Measurements from ENCODE around the gene COG5.

COG5 gene

GRCh38 chr7:107579885-107580715 lies 16.4 kb upstream of the COG5 start, which contains the start of gene BCAP29 (continued):
- TF ChIP-seq, protein P1, sequence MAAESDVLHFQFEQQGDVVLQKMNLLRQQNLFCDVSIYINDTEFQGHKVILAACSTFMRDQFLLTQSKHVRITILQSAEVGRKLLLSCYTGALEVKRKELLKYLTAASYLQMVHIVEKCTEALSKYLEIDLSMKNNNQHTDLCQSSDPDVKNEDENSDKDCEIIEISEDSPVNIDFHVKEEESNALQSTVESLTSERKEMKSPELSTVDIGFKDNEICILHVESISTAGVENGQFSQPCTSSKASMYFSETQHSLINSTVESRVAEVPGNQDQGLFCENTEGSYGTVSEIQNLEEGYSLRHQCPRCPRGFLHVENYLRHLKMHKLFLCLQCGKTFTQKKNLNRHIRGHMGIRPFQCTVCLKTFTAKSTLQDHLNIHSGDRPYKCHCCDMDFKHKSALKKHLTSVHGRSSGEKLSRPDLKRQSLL (tag by site-specific recombination; IDR thresholded peaks at IDR 0.05) = no peak
- no peak for TF ChIP-seq ZNF248 (tag by site-specific recombination; IDR thresholded peaks at IDR 0.05)
- peak; percentile 77 for TF ChIP-seq CTCF (tag by site-specific recombination; IDR thresholded peaks at IDR 0.05)
- no peak for TF ChIP-seq HIC1 (tag by site-specific recombination; IDR thresholded peaks at IDR 0.05)
- TF ChIP-seq ZNF174 (tag by site-specific recombination; IDR thresholded peaks at IDR 0.05) = no peak
- TF ChIP-seq ZNF202 (tag by site-specific recombination; IDR thresholded peaks at IDR 0.05; ENCODE audit: borderline replicate concordance) = no peak
- peak; percentile 20; the same call in 1 of the 2 replicates for TF ChIP-seq ZNF513 (tag by site-specific recombination; IDR thresholded peaks at IDR 0.05)
- TF ChIP-seq ZNF140 (tag by site-specific recombination; IDR thresholded peaks at IDR 0.05) = no peak
- TF ChIP-seq ZNF707 (tag by site-specific recombination; IDR thresholded peaks at IDR 0.05) = no peak
- TF ChIP-seq ZNF362 (tag by site-specific recombination; IDR thresholded peaks at IDR 0.05) = no peak; the same call in 1 of the 2 replicates
- TF ChIP-seq ZNF510 (tag by site-specific recombination; IDR thresholded peaks at IDR 0.05; ENCODE audit: insufficient replicate concordance) = no peak
- TF ChIP-seq KLF1 (tag by site-specific recombination; IDR thresholded peaks at IDR 0.05) = peak; percentile 63
- TF ChIP-seq ZNF350 (tag by site-specific recombination; IDR thresholded peaks at IDR 0.05) = no peak
- no peak for TF ChIP-seq HOXA7 (CRISPR knock-in tag; IDR thresholded peaks at IDR 0.05; ENCODE audit: borderline replicate concordance)
- peak; percentile 52 for TF ChIP-seq ZNF692 (tag by site-specific recombination; IDR thresholded peaks at IDR 0.05)
- TF ChIP-seq ATF2 (tag by site-specific recombination; IDR thresholded peaks at IDR 0.05; ENCODE audit: low read depth) = no peak
- no peak for TF ChIP-seq ZFP3 (tag by site-specific recombination; IDR thresholded peaks at IDR 0.05; ENCODE audit: low read depth)
- TF ChIP-seq, protein P2, sequence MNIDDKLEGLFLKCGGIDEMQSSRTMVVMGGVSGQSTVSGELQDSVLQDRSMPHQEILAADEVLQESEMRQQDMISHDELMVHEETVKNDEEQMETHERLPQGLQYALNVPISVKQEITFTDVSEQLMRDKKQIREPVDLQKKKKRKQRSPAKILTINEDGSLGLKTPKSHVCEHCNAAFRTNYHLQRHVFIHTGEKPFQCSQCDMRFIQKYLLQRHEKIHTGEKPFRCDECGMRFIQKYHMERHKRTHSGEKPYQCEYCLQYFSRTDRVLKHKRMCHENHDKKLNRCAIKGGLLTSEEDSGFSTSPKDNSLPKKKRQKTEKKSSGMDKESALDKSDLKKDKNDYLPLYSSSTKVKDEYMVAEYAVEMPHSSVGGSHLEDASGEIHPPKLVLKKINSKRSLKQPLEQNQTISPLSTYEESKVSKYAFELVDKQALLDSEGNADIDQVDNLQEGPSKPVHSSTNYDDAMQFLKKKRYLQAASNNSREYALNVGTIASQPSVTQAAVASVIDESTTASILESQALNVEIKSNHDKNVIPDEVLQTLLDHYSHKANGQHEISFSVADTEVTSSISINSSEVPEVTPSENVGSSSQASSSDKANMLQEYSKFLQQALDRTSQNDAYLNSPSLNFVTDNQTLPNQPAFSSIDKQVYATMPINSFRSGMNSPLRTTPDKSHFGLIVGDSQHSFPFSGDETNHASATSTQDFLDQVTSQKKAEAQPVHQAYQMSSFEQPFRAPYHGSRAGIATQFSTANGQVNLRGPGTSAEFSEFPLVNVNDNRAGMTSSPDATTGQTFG (tag by site-specific recombination; IDR thresholded peaks at IDR 0.05; ENCODE audit: borderline replicate concordance) = no peak
- TF ChIP-seq YY1 (tag by site-specific recombination; IDR thresholded peaks at IDR 0.05) = peak; percentile 36; the same call in 1 of the 2 replicates
- TF ChIP-seq ZBTB20 (tag by site-specific recombination; IDR thresholded peaks at IDR 0.05) = peak; percentile 50; the same call in 1 of the 2 replicates
- peak; percentile 98 for TF ChIP-seq ZNF561 (tag by site-specific recombination; IDR thresholded peaks at IDR 0.05; ENCODE audit: borderline replicate concordance)
- TF ChIP-seq ZNF830 (tag by site-specific recombination; IDR thresholded peaks at IDR 0.05; ENCODE audit: low read depth) = no peak
- TF ChIP-seq ZNF114 (tag by site-specific recombination; IDR thresholded peaks at IDR 0.05) = no peak
- TF ChIP-seq GLI2 (tag by site-specific recombination; IDR thresholded peaks at IDR 0.05; ENCODE audit: borderline replicate concordance, low read depth) = no peak

Data from HEK293 (cell line).